Omental fat pad (tissue), 4 donors: ENCODE data around the gene ITPRIP. TPM values are rescaled to one million over a fixed set of nuclear protein-coding genes. Genes with fewer than 3 reads are reported as not detected.
A peak's percentile ranks its signal among the peaks of the same experiment; 100 is the strongest.

Source experiments
- ATAC-seq: fragments of 150-250 bp; one replicate; pipeline ENCODE4 v1.9.1; 2016; ENCODE audit warnings: mild to moderate bottlenecking, moderate library complexity; ENCODE audit not compliant: low FRiP score
- DNase-seq: peaks from one replicate; pipeline ENCODE4 v3.0.0-alpha.2; 2019; ENCODE audit warnings: low spot score
- CTCF ChIP-seq, 3 donors: fragments of 450-650 bp; IDR thresholded peaks; one replicate each; pipeline ENCODE4 v1.5.1; 2016 to 2017; ENCODE audit warnings: antibody characterized with exemption in 3 of 3, mild to moderate bottlenecking in 3 of 3, moderate library complexity in 2 of 3
- total RNA-seq, 4 donors: library from RNA; depleted of rRNA; stranded (reverse); fragments of >200 nt; gene quantifications; one replicate each; pipeline ENCODE4 v1.1.0, GENCODE V29; 2016

ITPRIP gene
- total RNA-seq, 4 donors from 2014 or later = 23.4 to 66.2 (median 49.9) TPM

DNA sequence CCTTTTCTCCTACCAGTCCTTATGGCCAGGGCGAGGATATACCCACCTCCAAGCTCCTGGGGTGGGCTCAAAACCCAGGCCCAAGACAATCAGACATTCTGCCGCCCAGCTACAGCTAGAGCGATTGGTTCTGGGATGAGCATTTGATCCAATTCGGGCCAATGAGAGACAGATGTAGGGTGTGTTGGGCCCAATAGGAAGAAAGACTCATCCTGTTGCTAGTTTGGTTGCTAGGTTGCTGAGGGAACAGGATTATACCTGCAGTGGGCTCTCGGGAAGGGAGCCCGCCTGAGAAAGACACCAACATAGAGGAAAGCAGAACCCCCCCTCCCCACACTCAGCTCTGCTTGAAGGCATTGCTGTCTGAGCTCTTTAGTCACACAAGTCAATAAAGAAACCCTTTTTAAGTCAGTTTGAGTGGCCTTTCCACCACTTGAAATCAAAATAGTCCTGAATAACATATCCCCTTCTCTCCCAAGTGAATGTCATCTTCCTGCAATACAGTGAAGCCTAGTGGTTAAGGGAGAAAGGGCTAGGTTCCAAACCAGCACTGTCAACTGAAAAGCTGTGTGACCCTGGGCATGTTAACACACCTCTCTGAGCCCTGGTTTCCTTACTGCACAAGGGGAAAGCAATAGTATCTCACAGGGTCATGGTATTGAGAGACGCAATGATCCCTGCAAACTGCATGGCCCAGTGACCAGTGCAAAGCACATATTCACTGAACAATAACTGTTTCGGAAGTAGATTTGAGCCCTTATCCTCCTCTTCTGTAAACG lies 21.8 kb downstream of the ITPRIP start:
- no peak for TF ChIP-seq CTCF (IDR thresholded peaks at IDR 0.05)
- ATAC-seq = no peak
- DNase-seq = no peak

DNA sequence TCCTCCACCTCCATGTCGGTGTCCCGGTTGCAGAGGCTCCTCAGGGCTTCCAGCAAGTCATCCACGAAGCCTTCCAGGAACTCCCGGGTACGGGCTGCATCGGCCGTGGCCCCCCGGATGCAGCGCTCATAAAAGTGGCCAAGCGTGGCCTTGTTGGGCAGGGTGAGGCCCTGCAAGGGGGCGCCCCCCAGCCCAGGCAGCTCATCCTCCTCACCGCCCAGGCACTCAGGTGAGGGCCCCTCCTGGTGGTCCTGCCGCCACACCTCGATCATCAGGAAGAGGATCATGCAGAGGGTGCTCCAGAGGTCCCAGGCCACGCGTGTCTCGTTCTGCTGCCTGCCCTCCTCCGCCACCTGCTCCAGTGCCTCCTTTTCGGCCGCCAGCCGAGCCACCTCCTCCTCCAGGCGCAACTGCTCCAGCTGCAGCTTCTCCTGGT lies 22.8 kb downstream of the ITPRIP start:
- no peak for ATAC-seq
- no peak for TF ChIP-seq CTCF (IDR thresholded peaks at IDR 0.05)
- no peak for DNase-seq

GRCh38 chr10:104314591-104315485 lies 23.4 kb downstream of the ITPRIP start:
- no peak for DNase-seq
- no peak for TF ChIP-seq CTCF (IDR thresholded peaks at IDR 0.05)
- no peak for ATAC-seq

DNA sequence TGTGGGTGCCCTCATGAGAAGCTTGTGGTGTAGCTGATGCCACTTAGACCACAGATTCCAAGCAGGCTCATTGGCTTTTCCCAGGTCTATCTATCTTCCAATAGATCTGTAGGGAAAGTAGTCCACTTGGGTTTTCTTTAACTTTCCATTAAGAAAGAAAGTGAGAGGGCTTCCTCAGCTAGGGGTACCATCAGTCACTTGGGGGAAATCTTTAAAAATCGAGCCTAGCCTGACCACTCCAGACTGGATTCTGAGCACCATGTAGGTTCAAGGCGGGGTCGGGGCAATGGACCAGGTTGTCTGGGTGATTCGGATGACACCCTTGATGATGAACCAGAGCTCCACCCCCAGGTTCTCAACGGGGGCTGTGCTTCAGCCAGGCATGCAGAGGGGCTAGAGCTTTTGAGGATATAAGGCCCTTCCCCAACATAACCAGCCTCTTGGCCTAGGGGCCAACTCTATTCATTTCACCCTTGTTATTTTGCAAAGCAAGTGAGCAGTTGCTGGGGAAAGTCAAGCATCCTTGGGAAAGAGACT lies 27.0 kb downstream of the ITPRIP start:
- DNase-seq = no peak
- TF ChIP-seq CTCF (IDR thresholded peaks at IDR 0.05) = no peak
- ATAC-seq = no peak

DNA sequence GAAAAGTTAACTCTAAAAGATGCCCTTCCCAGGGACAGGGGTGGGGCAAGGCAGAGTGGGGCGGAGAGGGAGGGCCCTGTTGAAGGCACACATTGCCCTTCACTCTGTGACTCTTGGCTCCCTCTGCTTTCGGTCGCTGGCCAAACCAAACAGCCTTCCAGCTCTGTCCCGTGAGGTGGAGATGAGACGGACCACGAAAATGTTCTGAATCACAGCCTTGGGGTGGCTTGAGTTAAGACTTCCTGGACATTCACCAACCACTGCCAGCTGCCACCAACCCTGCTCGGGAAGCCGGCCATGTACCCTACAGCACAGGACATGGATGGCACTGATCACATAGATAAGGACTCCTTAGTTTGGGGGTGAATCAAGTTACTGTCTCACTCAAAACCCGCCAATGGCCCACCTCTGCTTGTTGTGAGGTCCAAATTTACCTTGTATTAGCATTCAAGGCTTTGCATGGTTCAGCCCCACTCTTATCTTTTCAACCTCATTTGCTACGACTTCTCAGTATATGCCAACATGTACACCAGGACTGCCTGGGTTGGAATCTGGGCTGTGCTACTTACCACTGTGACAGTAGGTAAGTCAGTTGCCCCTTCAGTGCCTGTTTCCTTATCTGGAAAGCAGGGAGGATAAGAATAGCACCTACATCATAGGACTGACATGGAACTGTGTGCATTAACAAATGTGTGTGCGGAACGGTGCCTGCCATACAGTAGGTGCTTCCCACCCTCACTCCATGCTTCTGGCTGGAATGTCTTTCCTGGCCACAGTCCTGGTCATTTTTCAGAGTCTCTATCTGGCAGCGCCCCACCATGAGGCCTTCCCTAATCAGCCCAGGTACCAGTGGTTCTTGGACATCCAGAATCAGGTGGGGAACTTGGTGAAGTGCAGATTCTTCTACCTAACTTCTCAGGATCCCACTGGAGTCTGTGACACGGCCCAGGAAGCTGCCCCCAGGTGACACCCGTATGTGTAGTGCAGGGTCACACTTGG lies 28.0 kb downstream of the ITPRIP start:
- no peak for TF ChIP-seq CTCF (IDR thresholded peaks at IDR 0.05)
- ATAC-seq (no peak), DNase-seq (peak; percentile 25)

- TF ChIP-seq CTCF (IDR thresholded peaks at IDR 0.05) = no peak
- ATAC-seq (no peak), DNase-seq (peak; percentile 7)
Measured at GRCh38 chr10:104308439-104308903, 29.8 kb downstream of the ITPRIP start.
